ENCODE data around the gene ISOC2.
A peak's percentile ranks its signal among the peaks of the same experiment; 100 is the strongest.
"Not testable (repeated sequence)": the region's sequence is repeated elsewhere in the genome, so short reads cannot be mapped to it uniquely, and the experiment has no call there.

ISOC2 gene

GRCh38 chr19:55461259-55461973, at the start of gene ISOC2:
Gene ISOC2, minus strand, starts transcription at chr19:55461642. Its CDS starts 5,156 bp downstream, at chr19:55456486.
- peak; percentile 100 for DNase-seq

DNA sequence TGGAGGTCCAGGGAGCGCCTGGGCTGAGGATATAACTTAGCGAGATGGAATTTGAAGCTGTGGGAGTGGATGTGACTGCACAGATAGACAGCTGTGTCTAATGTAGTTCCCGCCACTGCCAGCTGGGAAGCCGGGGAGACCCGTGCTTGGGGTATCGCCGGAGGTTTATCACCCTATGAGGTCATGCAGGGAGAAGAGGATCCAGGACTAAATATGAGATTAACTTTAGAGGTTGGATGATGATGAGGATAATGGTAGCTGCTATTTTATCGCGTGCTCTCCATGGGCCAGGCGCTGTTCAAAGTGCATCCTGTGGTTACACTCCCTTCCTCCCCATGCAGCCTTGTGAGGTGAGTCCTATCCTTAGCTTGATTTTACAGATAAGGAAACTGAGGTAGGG, 46.7 kb upstream of the ISOC2 start:
- DNase-seq = no peak

- no peak for DNase-seq
These were observed 43.5 kb upstream of the ISOC2 start for GRCh38 chr19:55504981-55505380.

GRCh38 chr19:55504252-55504603, 42.8 kb upstream of the ISOC2 start:
- no peak for DNase-seq

DNA sequence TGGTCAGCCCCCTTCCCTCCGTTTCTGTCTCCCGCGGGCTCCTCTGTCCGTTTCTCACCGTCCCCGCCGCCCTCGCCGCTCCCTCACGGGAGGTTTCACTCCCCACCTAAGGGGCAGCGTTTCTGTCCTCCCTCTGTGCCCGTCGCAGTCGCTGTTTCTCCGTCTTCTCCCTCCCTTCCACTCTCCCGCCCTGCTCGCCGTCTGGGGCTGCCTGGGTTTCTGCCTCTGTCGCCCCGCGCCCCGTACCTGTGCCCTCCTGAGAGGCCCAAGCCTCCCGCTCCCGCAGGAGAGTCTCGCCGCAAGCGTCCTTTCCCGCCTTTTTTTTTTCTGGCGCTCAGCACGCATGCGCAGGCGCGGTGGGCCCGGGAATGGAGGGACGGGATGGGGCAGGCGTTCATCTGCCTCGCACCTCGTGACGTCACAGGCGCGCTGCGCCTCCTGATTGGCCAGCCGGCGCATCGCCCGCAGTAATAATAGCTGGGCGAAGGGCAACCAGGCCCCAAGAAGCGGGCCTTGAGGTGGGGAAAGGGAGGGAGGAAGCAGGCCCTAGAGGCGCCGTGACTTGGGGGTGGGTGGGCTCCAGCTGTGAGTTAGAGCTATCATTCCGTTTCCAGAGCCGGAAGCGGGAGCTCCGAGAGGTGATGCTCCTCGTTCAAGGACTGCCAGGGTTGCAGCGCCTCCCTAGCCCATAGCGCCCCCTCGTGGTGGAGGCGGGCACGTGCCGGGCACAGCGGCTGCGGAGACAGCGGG, 42.2 kb upstream of the ISOC2 start:
- DNase-seq = peak; percentile 97

DNA sequence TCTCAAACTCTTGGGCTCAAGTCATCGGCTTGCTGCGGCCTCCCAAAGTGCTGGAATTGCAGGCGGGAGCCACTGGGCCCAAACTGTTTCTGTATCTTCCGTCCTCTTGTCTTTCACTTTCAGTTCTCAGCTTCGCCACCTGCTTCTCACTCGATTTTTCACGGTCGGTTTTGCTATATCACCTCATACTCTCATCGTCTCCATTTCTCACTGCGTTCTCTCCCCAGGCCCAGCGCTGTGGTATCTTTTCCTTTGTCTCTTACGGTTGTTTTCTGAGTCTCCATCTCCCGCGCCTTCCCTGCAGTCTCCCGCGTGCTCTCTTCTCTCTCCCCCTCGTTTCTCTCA, 41.7 kb upstream of the ISOC2 start:
- DNase-seq = no peak

- DNase-seq = no peak
These were observed 40.9 kb upstream of the ISOC2 start for GRCh38 chr19:55502197-55502952.

DNA sequence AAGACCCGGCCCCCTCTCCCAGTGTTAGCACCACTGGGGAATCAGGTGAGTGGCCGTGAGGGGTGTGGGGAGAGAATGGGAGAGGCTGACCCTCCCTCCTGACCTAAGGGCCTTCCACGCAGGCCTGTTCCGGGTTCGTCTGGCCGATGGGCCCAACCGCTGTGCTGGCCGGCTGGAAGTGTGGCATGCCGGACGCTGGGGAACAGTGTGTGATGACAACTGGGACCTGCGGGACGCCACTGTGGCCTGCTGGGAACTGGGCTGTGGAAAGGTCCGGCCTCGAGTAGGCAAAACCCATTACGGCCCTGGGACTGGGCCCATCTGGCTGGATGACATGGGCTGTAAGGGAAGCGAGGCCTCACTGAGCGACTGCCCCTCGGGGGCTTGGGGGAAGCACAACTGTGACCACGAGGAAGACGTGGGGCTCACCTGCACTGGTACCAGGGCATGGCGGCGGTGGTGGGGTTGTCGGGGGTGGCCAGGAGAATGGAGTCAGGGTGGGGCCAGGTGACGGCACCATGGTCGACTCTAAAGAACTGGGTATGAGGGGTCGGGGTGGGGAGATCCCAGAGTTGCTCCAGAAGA, 39.0 kb upstream of the ISOC2 start:
- DNase-seq = no peak

DNA sequence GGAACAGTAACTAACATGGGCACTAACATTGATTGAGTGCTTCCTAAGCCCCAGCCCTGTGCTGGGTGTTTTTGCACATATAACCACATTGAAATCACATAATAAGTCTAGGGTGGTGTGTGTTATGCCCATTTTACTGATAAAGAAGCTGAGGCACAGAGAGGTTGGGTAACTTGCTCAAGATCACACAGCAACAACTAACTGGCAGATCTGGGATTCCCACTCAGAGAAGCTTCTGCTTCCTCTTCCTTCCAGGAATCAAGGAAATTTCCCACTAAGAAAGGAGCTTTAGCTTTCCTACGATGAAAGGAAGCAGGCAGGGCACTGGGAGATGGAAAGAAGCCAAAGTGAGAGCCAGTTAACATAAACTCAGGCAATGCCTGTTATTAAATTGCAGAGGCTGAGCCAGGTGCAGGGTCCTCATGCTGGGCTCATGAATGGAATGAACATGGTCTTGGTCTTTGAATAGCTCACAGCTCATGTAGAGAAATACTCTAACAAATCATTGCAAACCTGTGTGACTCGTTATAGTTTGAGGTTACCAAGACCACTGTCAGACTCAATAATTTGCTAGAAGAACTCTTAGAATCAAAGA, 36.9 kb upstream of the ISOC2 start:
- DNase-seq = no peak

DNA sequence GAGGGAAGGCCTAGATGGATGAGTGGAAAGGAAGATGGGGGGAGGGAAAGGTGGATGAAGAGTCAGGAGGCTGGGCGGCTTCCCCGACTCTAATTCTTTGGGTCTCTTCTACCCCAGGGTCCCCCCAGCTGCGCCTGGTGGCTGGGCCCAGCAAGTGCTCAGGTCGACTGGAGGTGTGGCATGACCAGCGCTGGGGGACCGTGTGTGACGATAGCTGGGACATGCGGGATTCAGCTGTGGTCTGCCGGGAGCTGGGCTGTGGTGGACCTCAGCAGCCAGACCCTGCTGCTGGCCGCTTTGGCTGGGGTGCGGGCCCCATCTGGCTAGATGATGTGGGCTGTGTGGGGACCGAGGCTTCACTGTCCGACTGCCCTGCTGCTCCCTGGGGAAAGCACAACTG, 36.3 kb upstream of the ISOC2 start:
- DNase-seq = no peak

DNA sequence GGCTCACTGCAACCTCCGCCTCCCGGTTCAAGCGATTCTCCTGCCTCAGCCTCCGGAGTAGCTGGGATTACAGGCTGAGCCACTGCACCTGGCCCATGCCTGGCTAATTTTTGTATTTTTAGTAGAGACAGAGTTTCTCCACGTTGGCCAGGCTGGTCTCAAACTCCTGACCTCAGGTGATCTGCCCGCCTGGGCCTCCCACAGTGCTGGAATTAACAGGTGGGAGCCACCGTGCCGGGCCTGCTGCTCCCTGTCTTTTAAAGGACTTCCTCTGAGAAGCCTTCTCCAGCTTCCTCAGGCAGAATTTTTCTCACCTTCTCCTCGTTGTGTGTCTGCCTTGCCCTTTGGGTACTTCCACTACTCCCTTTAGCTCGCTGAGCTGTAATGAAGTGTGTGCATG, 35.4 kb upstream of the ISOC2 start:
- DNase-seq = not testable (repeated sequence)

- DNase-seq = no peak
These were observed 34.4 kb upstream of the ISOC2 start for GRCh38 chr19:55495646-55496349.

DNA sequence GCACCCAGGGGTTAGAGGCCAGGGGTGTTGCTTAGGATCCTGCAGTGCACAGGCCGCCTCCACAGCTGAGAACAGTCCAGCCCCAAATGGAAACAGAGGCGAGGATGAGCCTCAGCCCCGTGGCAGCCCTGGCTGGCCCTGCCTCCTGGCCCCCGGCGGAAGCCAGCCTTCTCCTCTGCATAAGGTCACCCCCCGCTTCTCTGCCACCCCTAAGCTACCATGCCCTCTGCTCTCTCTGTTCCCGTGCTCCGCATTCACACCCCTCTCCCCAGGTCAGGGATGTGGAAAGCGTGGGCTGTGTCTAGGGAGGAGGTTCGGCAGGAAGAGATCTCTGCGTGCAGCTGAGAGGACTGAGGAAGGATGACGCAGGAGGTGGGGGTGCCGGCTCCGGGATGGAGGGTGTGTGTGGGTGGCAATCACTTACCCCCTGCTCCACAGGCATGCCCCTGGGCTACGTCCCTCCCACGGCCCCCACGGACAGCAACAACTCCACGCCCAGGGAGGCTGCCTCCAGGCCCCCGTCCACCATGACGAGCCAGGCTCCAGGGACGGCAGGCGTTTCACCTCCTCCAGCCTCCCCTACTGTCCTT, 32.8 kb upstream of the ISOC2 start:
- no peak for DNase-seq

- DNase-seq = no peak
These were observed 32.3 kb upstream of the ISOC2 start for GRCh38 chr19:55493645-55494171.

- no peak for DNase-seq
These were observed 31.7 kb upstream of the ISOC2 start for GRCh38 chr19:55493052-55493644.

DNA sequence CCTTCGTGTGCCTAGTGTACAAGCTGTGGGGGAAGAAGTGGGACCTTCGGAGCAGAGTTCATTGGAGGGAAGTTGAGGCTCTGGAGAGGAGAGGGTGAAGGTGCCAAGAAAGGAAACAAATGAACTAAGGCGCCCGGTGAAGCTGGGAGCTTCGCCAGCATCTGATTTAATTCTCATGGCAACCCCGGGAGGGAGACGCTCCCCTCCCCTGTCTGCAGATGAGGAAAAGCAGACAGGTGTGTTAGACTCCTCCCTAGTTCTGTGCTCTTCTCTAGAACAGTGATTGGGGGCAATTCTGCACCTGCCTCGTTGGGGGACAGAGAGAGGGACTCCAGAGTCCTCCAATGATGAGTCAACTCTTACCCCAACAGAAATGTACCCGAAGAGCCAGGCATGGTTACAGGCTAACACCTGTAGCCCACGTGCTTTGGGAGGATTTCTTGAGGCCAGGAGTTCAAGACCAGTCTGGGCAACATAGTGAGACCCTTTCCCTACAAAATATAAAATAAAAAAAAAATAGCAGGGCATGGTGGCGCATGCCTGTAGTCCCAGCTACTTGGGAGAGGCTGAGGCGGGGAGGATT, 31.0 kb upstream of the ISOC2 start:
- no peak for DNase-seq

DNA sequence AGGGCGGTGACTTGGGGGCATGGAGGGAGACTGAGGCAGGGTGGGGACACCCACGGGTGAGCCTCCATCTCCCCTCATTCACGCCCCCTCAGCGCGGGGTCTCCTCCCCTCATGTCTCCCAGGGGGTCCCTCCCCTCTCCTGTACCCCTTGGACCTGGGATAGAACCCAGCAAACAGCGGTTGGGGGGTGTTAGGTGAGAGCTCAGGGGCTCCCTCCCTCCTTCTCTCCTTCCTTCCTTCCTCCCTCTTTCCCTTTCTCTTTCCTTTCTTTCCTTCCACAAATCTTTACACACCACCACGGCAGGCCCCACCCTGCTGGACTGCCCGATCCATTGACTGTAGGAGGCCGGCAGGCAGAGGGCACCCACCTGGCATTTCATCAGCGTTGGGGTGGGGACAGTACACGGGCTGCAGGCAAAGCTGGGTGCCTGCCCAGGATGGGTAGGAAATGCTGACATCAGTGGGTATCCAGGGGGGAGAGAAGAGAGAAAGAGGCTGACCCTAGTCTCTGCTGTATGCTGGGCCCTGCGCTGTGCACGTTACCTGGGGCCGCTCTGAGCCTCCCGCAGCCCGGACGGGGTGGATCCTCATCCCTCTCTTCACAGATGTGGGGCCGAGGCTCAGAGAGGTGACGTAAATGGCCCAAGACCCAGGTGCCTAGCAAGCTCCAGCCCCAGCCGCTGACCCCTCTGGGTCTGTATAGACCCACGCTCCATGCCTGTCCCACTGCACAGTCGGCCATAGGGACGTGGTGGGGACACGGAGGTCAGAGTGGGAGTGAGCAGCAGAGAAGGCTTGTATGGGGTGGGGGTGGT, 30.3 kb upstream of the ISOC2 start:
- DNase-seq = no peak

DNA sequence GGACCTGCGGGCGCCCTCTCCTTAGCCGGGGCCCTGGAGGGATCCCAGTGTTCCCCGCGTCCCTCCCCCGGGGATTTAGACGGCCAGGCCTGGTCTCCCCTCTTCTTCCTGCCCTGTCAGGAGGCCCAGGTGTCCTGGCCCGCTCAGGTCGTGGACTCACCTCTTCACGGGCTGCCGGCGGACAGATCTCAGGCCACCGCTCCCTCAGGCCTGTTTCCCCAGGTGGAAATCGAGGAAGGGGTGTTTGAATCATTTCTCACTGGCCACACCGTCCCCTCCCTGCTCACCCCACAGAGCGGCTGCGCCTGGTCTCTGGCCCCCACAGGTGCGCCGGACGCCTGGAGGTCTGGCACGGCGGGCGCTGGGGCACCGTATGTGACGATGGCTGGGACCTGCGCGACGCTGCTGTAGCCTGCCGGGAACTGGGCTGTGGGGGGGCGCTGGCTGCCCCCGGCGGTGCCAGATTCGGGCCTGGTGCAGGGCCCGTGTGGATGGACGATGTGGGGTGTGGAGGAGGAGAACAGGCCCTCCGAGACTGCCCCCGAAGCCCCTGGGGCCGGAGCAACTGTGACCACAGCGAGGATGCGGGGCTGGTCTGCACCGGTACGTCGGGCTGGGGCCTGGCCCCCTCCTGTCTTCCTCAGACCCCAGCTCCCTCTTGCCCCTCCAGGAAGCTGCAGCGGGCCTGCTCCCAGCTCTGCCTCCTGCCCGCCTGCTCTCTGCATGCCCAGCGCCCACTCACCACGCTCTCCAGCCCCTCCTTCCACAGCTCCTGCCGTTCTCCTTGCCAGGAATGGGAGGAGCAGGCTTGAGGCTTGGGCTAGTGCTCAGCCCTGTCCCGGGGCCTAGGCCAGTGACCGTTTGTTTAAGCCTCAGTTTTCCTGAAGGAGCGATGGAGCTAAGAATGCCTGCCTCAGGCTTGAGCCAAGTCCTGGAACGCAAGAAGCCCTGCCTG, 29.3 kb upstream of the ISOC2 start:
- DNase-seq = no peak
